H1 (cell line): ENCODE data around the gene GABRG3. TPM values are rescaled to one million over a fixed set of nuclear protein-coding genes. Genes with fewer than 3 reads are reported as not detected.

ENCODE experiments used
- CTCF ChIA-PET: fragments of 300-600 bp; sonication (Branson Sonifier 250); formaldehyde crosslinking; loops from one replicate; lab custom pipeline; 2021; ENCODE audit not compliant: partially characterized antibody; lab: Charles Lee
- POLR2A ChIA-PET: fragments of 300-600 bp; sonication (Branson Sonifier 250); formaldehyde crosslinking; loops from one replicate; lab custom pipeline; 2021; ENCODE audit warnings: inconsistent platforms; ENCODE audit not compliant: partially characterized antibody; lab: Charles Lee
- DNase-seq, 2 experiments: peaks; one replicate each; pipeline versions ENCODE4 v3.0.0 to v3.0.0-alpha.2; 2010 to 2022; ENCODE audit warnings: low spot score in 2 of 2, low read depth in 1 of 2, mixed read lengths in 1 of 2
- FAIRE-seq: peaks from 2 replicates; lab custom pipeline; 2011; peaks lifted over from hg19 to GRCh38; lab: Jason Lieb, UNC
- H2AFZ ChIP-seq: 2 replicates; pipeline ENCODE4 v1.8.1; 2012; ENCODE audit warnings: low read length, inconsistent platforms
- H2AK5ac ChIP-seq: 2 replicates; pipeline ENCODE4 v1.6.1; 2013; ENCODE audit warnings: low read depth, low read length
- H2BK120ac ChIP-seq: replicated peaks from 2 replicates; pipeline ENCODE3; 2013; ENCODE audit warnings: low read depth, low read length, inconsistent platforms
- H2BK12ac ChIP-seq: 2 replicates; pipeline ENCODE4 v1.6.1; 2013; ENCODE audit warnings: low read depth, low read length
- H2BK15ac ChIP-seq: 2 replicates; pipeline ENCODE4 v1.6.1; 2013; ENCODE audit warnings: low read length
- H2BK20ac ChIP-seq: 2 replicates; pipeline ENCODE4 v1.6.1; 2013; ENCODE audit warnings: low read length
- H2BK5ac ChIP-seq: 2 replicates; pipeline ENCODE4 v1.6.1; 2013; ENCODE audit warnings: low read depth, low read length
- H3K14ac ChIP-seq: 2 replicates; pipeline ENCODE4 v1.6.1; 2013; ENCODE audit warnings: inconsistent platforms; ENCODE audit not compliant: insufficient read length
- H3K18ac ChIP-seq: 2 replicates; pipeline ENCODE4 v1.6.1; 2013; ENCODE audit warnings: low read length; ENCODE audit errors: extremely low read depth
- H3K23ac ChIP-seq: 2 replicates; pipeline ENCODE4 v1.6.1; 2013; ENCODE audit warnings: inconsistent platforms; ENCODE audit not compliant: insufficient read length
- H3K23me2 ChIP-seq: 2 replicates; pipeline ENCODE4 v1.6.1; 2013; ENCODE audit warnings: low read depth, low read length
- H3K27ac ChIP-seq: 2 replicates; pipeline ENCODE4 v1.6.1; 2011; ENCODE audit warnings: low read depth, low read length, inconsistent platforms
- H3K27me3 ChIP-seq, 4 experiments: replicated peaks in 1 of 4; 1 replicate in 1 of 4; 2 replicates in 3 of 4; pipeline versions ENCODE4 v1.6.1 to v1.8.1; 2011 to 2013; ENCODE audit warnings: low read length in 3 of 4, mild to moderate bottlenecking in 3 of 4, inconsistent platforms in 2 of 4, mixed read lengths in 2 of 4, moderate library complexity in 1 of 4; ENCODE audit not compliant: control insufficient read depth in 3 of 4, insufficient read depth in 3 of 4; ENCODE audit errors: extremely low read depth in 1 of 4
- H3K36me3 ChIP-seq, 4 experiments: 2 replicates each; pipeline versions ENCODE4 v1.6.1 to v1.8.1; 2011 to 2013; ENCODE audit warnings: mild to moderate bottlenecking in 4 of 4, low read length in 3 of 4, moderate library complexity in 2 of 4, control low read depth in 1 of 4, inconsistent platforms in 1 of 4; ENCODE audit not compliant: insufficient read depth in 4 of 4, control insufficient read depth in 2 of 4
- H3K4ac ChIP-seq: replicated peaks from 2 replicates; pipeline ENCODE3; 2013; ENCODE audit warnings: low read length, low read depth, mixed read lengths, inconsistent platforms; ENCODE audit not compliant: insufficient read length
- H3K4me1 ChIP-seq, 4 experiments: replicated peaks in 1 of 4; 1 replicate in 1 of 4; 2 replicates in 3 of 4; pipeline versions ENCODE4 v1.6.1 to v1.8.1; 2011 to 2013; ENCODE audit warnings: low read length in 3 of 4, inconsistent platforms in 2 of 4, mixed read lengths in 1 of 4; ENCODE audit not compliant: insufficient read depth in 4 of 4, control insufficient read depth in 3 of 4
- H3K4me2 ChIP-seq, 2 experiments: 2 replicates each; pipeline versions ENCODE4 v1.6.1 to v1.8.1; 2011 to 2013; ENCODE audit warnings: low read depth in 2 of 2, low read length in 2 of 2, control low read depth in 1 of 2, inconsistent platforms in 1 of 2, mild to moderate bottlenecking in 1 of 2; ENCODE audit not compliant: insufficient read depth in 1 of 2
- H3K4me3 ChIP-seq, 4 experiments: fragments of 200-600, 300-600 bp in 1 of 4; sonication (generic), shearing (Covaris generic), sonication (Bioruptor Twin) in 1 of 4; 2 replicates each; pipeline versions ENCODE4 v1.5.1 to v1.8.1; 2011 to 2016; ENCODE audit warnings: low read length in 4 of 4, low read depth in 3 of 4, control low read depth in 2 of 4, inconsistent platforms in 2 of 4, mild to moderate bottlenecking in 2 of 4, mixed read lengths in 1 of 4, moderate library complexity in 1 of 4; ENCODE audit not compliant: insufficient read depth in 2 of 4; ENCODE audit errors: extremely low read depth in 1 of 4
- H3K56ac ChIP-seq: replicated peaks from 2 replicates; pipeline ENCODE3; 2013; ENCODE audit warnings: low read depth, mild to moderate bottlenecking, mixed read lengths, low read length, inconsistent platforms; ENCODE audit not compliant: insufficient read length
- H3K79me1 ChIP-seq: 2 replicates; pipeline ENCODE4 v1.6.1; 2013; ENCODE audit warnings: low read depth, low read length, control low read depth
- H3K79me2 ChIP-seq, 2 experiments: 2 replicates each; pipeline versions ENCODE4 v1.6.1 to v1.8.1; 2012 to 2013; ENCODE audit warnings: low read length in 2 of 2, mild to moderate bottlenecking in 2 of 2, inconsistent platforms in 1 of 2; ENCODE audit not compliant: insufficient read depth in 2 of 2, control insufficient read depth in 1 of 2
- H3K9ac ChIP-seq, 4 experiments: replicated peaks in 1 of 4; 1 replicate in 1 of 4; 2 replicates in 3 of 4; pipeline versions ENCODE4 v1.6.1 to v1.8.1; 2011 to 2013; ENCODE audit warnings: low read depth in 3 of 4, low read length in 3 of 4, control low read depth in 2 of 4, mild to moderate bottlenecking in 2 of 4, moderate library complexity in 2 of 4, inconsistent platforms in 1 of 4; ENCODE audit errors: extremely low read depth in 1 of 4
- H3K9me3 ChIP-seq, 2 experiments: 2 replicates each; pipeline versions ENCODE4 v1.6.1 to v1.8.1; 2012 to 2013; ENCODE audit warnings: mild to moderate bottlenecking in 2 of 2, moderate library complexity in 2 of 2, control low read depth in 1 of 2, inconsistent platforms in 1 of 2, low read depth in 1 of 2, low read length in 1 of 2, mixed read lengths in 1 of 2; ENCODE audit not compliant: insufficient read depth in 2 of 2
- H4K20me1 ChIP-seq, 2 experiments: replicated peaks in 1 of 2; 2 replicates each; pipeline versions ENCODE3 to v1.8.1; 2011 to 2013; ENCODE audit warnings: inconsistent platforms in 2 of 2, low read length in 2 of 2, mild to moderate bottlenecking in 1 of 2; ENCODE audit not compliant: insufficient read depth in 2 of 2, control insufficient read depth in 1 of 2
- H4K5ac ChIP-seq: 2 replicates; pipeline ENCODE4 v1.6.1; 2013; ENCODE audit warnings: low read length, low read depth, mixed read lengths, inconsistent platforms; ENCODE audit not compliant: insufficient read length
- H4K8ac ChIP-seq: 2 replicates; pipeline ENCODE4 v1.8.0; 2013; ENCODE audit warnings: mild to moderate bottlenecking, moderate library complexity, low read length, inconsistent platforms; ENCODE audit not compliant: insufficient read depth; ENCODE audit errors: extremely low read depth
- H4K91ac ChIP-seq: replicated peaks from 2 replicates; pipeline ENCODE3; 2013; ENCODE audit warnings: low read length, mixed read lengths, inconsistent platforms; ENCODE audit not compliant: insufficient read length
- CBX5 ChIP-seq: fragments of 300-800, 300-1000 bp; sonication (generic); IDR thresholded peaks from 2 replicates; pipeline ENCODE4 v1.7.1; 2016; ENCODE audit warnings: antibody characterized with exemption, low read length, low read depth
- CEBPB ChIP-seq: IDR thresholded peaks from 2 replicates; pipeline ENCODE4 v1.6.1; 2012; ENCODE audit warnings: low read depth, low read length
- CHD1 ChIP-seq: IDR thresholded peaks from 2 replicates; pipeline ENCODE4 v1.6.1; 2012; ENCODE audit warnings: low read depth, low read length, improper control_type of control experiment
- POU5F1 ChIP-seq: IDR thresholded peaks from 2 replicates; pipeline ENCODE4 v1.6.1; 2011; ENCODE audit warnings: low read depth, mild to moderate bottlenecking, low read length, moderate library complexity
- RBBP5 ChIP-seq: IDR thresholded peaks from 2 replicates; pipeline ENCODE4 v1.7.1; 2012; ENCODE audit warnings: low read depth, mild to moderate bottlenecking, inconsistent platforms, low read length, moderate library complexity, borderline replicate concordance
- SP1 ChIP-seq: IDR thresholded peaks from 2 replicates; pipeline ENCODE4 v1.6.1; 2011; ENCODE audit warnings: low read depth, low read length
- SRF ChIP-seq: IDR thresholded peaks from 2 replicates; pipeline ENCODE4 v1.6.1; 2011; ENCODE audit warnings: mild to moderate bottlenecking, low read depth, low read length, moderate library complexity
- TAF7 ChIP-seq: optimal IDR thresholded peaks from 2 replicates; pipeline ENCODE3; 2011; ENCODE audit warnings: low read depth, mild to moderate bottlenecking, inconsistent platforms, low read length, moderate library complexity, borderline replicate concordance
- WGBS, 2 experiments: shearing (Covaris generic) in 1 of 2; methylation state at CpG; one replicate each; pipeline versions ENCODE4 v1.1.6 to v1.1.7; 2013 to 2015; ENCODE audit warnings: low lambda C conversion rate in 2 of 2, mixed read lengths in 2 of 2, inconsistent platforms in 1 of 2, low coverage in 1 of 2, missing lambda C conversion rate in 1 of 2; ENCODE audit not compliant: insufficient replicate concordance in 2 of 2, insufficient coverage in 1 of 2, insufficient read length in 1 of 2; ENCODE audit errors: extremely low coverage in 1 of 2, missing lambda C conversion rate in 1 of 2; 5-methylcytosine and 5-hydroxymethylcytosine counted together
- polyA plus RNA-seq, 7 experiments: library from polyadenylated mRNA; depleted of rRNA in 3 of 7; stranded (reverse) in 5 of 7; unstranded in 2 of 7; fragments of >200 nt in 5 of 7; fragments of 200-250 nt in 2 of 7; gene quantifications; 1 replicate in 5 of 7; 2 replicates in 1 of 7; 4 replicates in 1 of 7; pipeline versions ENCODE4 v1.2.1 to v1.2.3, GENCODE V29; 2011 to 2013; ENCODE audit warnings: missing spikeins in 2 of 7, mixed read lengths in 2 of 7
- total RNA-seq: library from RNA; stranded (reverse); fragmentation: NEBNext Ultra II Directional; extraction: Animal tissue kit (Norgen Biotek cat#: 25700); gene quantifications from 2 replicates; pipeline ENCODE4 v1.2.1, GENCODE V29; 2021
- TF ChIP-seq, protein P1 (sequence below), 3 experiments: IDR thresholded peaks; 1 replicate in 2 of 3; 2 replicates in 1 of 3; pipeline versions ENCODE4 v1.5.1 to v1.6.1; 2011; ENCODE audit warnings: low read length in 3 of 3, mild to moderate bottlenecking in 3 of 3, inconsistent platforms in 2 of 3, low read depth in 1 of 3, moderate library complexity in 1 of 3; ENCODE audit not compliant: insufficient read depth in 1 of 3; ENCODE audit errors: control extremely low read depth in 1 of 3
- TF ChIP-seq, protein P2 (sequence below): IDR thresholded peaks from 2 replicates; pipeline ENCODE4 v1.6.1; 2012; ENCODE audit warnings: inconsistent platforms

The GABRG3 gene
- total and polyA plus RNA-seq, 2 of the 8 experiments (the other 6 are each of a cell fraction or from before 2014, with no cell fraction given) = 0.17 to 0.80 TPM

DNA sequence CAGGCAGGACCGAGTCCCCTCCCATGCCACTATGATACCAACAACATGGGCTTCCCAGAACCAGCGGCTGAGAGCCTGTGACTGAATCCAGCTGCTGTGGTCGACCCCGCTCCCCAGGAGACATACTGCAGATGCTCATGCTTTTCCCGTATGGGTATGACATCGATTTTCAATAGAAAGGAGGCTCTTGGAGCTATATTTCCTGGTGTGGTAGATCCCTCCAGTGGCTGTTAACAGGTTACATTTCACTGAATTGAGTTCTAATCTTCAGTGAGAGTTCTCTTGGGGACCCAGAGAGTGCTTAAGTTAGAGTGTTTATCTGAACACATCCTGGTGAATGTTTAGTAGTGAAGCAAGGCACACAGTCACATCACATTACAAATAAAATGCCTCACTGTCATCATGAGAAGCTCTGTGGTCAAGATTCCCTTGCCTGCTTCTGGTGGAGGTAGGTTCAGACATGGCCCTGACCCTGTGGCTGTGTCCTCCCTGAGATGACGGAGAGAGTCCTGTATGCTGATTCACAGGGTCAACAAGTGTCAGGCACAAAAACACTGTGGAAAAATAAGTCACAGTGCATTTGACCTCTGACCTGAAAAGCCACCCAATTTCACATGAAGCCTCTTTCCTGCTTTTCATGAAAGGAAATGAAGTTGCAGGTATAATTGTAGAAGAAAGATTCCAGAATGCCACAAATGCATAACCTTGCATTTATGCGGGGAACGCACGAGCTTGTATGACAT, 110.9 kb downstream of the GABRG3 start:
- Histone ChIP-seq H2BK15ac (no peak overlapping the region), H4K8ac (no peak overlapping the region), H2AK5ac (no peak overlapping the region), H3K4me1 (peaks cover 0 to 8% (median 0%) of the 10 kb centered on the region in 4 experiments; a peak in 4 of 7 replicates), H3K4me3 (no peak overlapping the region), H3K9me3 (no peaks in the 10 kb centered on the region), H2BK5ac (no peak overlapping the region), H3K79me1 (no peaks in the 10 kb centered on the region), H3K27ac (no peak overlapping the region), H2BK120ac (no peak overlapping the region), H3K79me2 (no peaks in the 10 kb centered on the region), H3K36me3 (no peaks in the 10 kb centered on the region), H3K23me2 (no peaks in the 10 kb centered on the region), H3K27me3 (no peaks in the 10 kb centered on the region; a peak in 1 of 7 replicates), H4K91ac (no peak overlapping the region), H2BK20ac (no peak overlapping the region), H2BK12ac (no peak overlapping the region), H4K20me1 (no peaks in the 10 kb centered on the region), H3K4ac (no peak overlapping the region), H3K56ac (no peak overlapping the region), H3K9ac (no peak overlapping the region), H4K5ac (no peak overlapping the region), H3K14ac (no peak overlapping the region), H3K23ac (no peak overlapping the region), H2AFZ (0 out of 2 replicates have a peak overlapping the region, but pooled peaks have one; percentile 2), H3K18ac (no peak overlapping the region), H3K4me2 (no peak overlapping the region)
- FAIRE-seq (no peak), DNase-seq (no peak)
- CTCF ChIA-PET = interaction anchor here (1.0 to 2.9 kb wide), 7 partner anchors 11 to 277 kb away, joined by 3 to 11 read pairs (median 5); no protein-coding TSS in a partner anchor
- WGBS, 2 experiments = 88% methylated on average over 10 of the region's 10 CpGs; no CpG with 5 or more reads in 1 of the 2 experiments
- POLR2A ChIA-PET = no interaction called here
- TF ChIP-seq RBBP5 (no peak), SRF (no peak), CHD1 (no peak), CEBPB (no peak), SP1 (no peak), TAF7 (no peak), POU5F1 (no peak), CBX5 (no peak)
- TF ChIP-seq, protein P1, sequence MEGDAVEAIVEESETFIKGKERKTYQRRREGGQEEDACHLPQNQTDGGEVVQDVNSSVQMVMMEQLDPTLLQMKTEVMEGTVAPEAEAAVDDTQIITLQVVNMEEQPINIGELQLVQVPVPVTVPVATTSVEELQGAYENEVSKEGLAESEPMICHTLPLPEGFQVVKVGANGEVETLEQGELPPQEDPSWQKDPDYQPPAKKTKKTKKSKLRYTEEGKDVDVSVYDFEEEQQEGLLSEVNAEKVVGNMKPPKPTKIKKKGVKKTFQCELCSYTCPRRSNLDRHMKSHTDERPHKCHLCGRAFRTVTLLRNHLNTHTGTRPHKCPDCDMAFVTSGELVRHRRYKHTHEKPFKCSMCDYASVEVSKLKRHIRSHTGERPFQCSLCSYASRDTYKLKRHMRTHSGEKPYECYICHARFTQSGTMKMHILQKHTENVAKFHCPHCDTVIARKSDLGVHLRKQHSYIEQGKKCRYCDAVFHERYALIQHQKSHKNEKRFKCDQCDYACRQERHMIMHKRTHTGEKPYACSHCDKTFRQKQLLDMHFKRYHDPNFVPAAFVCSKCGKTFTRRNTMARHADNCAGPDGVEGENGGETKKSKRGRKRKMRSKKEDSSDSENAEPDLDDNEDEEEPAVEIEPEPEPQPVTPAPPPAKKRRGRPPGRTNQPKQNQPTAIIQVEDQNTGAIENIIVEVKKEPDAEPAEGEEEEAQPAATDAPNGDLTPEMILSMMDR (IDR thresholded peaks at IDR 0.05; ENCODE audit: control extremely low read depth in 1 of 3, insufficient read depth in 1 of 3, low read depth in 1 of 3, low read length in 3 of 3) = no peak
- TF ChIP-seq, protein P2, sequence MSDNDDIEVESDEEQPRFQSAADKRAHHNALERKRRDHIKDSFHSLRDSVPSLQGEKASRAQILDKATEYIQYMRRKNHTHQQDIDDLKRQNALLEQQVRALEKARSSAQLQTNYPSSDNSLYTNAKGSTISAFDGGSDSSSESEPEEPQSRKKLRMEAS = no peak
